GM21360 (cell line): Measurements from ENCODE around the gene TXNDC17.
"Not testable (repeated sequence)": the region's sequence is repeated elsewhere in the genome, so short reads cannot be mapped to it uniquely, and the experiment has no call there.

Experiments
- ATAC-seq: cut with Tn5 transposase; IDR thresholded peaks from one replicate; pipeline ENCODE4 v1.9.1; 2021; ENCODE audit warnings: mild to moderate bottlenecking, moderate library complexity; ENCODE audit not compliant: unreplicated experiment

TXNDC17 gene

GRCh38 chr17:6682339-6682738 is 41.5 kb downstream of the TXNDC17 start:
- ATAC-seq: no peak

DNA sequence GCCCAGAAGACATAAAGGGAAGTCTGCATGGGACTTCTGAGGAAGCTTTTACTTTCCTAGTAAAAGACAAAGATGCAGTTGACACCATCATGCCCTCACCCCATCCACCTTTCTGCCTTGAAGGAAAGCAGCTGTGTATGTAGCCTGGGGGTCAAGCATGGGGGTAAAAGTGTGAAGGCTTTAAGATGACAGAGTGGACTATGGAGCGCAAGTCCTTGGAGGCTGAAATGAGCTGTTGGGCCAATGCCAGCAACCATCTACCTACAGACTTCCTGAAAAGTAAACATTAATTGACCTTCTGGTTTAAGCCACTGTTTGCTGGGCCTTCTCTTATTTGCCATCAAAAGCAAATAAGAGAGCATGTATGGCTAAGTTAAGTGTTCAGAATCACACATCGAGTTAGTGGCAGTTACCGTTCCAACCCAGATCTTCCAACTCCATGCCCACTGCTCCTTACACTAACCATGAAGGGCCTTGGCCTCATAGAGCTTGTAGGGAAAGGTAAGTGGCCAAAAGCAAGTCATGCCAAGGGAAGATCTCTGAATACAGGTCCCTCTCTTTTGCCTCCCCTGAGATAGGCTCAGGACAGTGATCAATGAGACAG is 42.3 kb downstream of the TXNDC17 start:
- ATAC-seq: no peak

- ATAC-seq: no peak
Measured at GRCh38 chr17:6683730-6684459, 43.0 kb downstream of the TXNDC17 start.

DNA sequence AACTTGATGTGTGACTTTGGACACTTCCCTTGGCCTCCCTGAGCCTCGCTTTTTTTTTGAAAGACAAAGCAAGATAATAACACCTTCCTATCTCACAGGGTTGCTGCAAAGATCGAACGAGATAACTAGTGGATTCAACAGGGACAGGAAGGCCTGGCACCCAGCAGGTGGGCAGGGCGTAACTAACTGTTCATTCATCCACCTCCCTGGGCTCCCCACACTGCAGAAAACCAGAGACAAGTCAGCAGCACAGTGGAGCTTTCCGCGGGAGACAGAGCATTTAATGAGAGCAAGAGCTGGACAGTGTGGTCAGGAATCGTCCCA is 43.6 kb downstream of the TXNDC17 start:
- ATAC-seq: no peak

GRCh38 chr17:6684881-6685767 is 44.3 kb downstream of the TXNDC17 start:
- no peak for ATAC-seq

GRCh38 chr17:6686026-6686425 is 45.2 kb downstream of the TXNDC17 start:
- no peak for ATAC-seq

DNA sequence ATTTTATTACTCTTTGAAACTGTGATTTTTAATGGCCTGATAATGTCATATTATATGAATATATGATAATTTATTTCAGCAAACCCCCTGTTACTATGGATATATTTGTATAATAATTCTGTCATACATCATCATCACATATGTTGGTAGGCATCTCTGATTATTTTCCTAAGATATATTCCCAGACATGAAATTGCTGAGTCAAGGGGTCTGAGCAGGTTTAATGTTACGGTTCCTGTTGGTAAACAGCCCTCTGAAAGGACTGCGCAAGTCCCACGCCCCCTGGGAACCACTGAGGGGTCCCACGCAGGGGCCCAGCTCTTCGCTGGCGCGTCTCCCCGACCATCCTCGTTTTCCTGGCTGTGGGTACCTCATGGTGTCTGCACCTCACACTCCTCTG is 48.1 kb downstream of the TXNDC17 start:
- ATAC-seq: no peak

DNA sequence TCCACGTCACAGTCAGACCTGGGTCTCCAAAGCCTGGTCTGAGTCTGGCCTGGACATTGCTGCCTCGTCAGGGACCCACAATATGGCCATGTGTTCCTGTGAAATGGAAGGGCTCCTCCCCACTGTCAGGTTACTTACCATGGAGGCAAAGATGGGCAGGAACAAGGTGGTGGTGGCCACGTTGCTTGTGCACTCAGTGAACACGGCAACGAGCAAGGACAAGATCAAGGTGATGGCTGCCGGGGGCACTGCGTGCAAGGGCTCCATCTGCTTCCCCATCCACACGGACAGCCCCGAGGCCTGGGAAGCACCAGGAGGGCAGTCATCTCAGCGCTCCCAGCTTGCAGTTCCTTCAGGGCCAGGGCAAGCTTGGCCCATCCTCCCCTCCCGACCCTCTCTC is 49.8 kb downstream of the TXNDC17 start:
- no peak for ATAC-seq

GRCh38 chr17:6691546-6691945 is 50.7 kb downstream of the TXNDC17 start:
- no peak for ATAC-seq

DNA sequence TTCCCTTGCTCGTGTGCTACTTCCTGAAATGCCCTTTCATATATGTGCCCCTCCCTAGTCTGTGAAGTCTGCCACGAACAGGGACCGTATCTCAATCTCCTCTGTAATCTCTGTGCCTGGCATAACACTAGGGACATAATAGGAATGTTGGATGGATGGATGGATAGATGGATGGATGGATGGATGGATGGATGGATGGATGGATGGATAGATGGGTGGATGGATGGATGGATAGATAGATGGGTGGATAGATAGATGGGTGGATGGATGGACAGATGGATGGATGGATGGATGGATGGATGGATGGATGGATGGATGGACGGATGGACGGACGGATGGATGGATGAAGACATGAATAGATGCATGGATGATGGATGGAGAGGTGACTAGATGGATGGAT is 51.1 kb downstream of the TXNDC17 start:
- not testable (repeated sequence) for ATAC-seq
